ENCODE data around the gene TEX48.

TEX48 gene

DNA sequence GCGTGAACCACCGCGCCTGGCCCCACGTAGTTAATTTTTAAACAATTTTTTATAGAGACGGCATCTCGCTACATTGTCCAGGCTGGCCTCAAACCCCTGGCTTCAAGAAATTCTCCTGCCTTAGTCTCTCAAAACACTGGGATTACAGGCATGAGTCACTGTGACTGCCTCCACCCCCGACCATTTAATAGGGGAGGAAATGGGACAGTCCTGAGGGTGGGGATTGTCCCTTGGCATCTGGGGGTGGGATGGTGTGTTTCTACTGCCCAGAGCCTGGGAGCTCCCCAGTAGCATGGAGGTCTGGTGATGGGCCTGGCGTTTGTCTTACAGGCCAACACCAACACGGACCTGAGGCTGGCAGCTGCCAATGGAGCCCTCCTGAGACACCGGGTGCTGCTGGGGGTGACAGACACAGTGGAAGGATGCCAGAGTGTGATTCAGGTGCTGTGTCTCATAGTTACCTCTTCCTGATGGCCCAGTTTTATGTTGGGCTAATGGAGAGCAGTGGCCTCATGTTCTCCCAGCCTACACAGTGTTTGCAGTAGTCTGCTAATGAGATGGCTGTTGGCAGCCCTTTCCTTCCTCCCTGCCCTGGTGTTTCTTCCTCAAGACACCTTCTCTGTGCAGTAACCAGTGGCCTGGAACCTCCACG, 48.4 kb downstream of the TEX48 start:
- DNase-seq (no peak), ATAC-seq (ENCODE audit: insufficient read depth, low read depth) (no peak)
- H3K9ac ChIP-seq (ENCODE audit: low read depth, low read length) = no peak overlapping the region
- H3K4me2 ChIP-seq (ENCODE audit: insufficient read depth, low read length) = no peak overlapping the region
- H4K20me1 ChIP-seq (ENCODE audit: insufficient read depth, low read length) = no peaks in the 10 kb centered on the region
- H3K27ac ChIP-seq (ENCODE audit: low read length) = no peak overlapping the region
- H3K27me3 ChIP-seq (ENCODE audit: insufficient read depth, low read length, poor library complexity) = no peaks in the 10 kb centered on the region
- TF ChIP-seq EZH2 (IDR thresholded peaks at IDR 0.05; ENCODE audit: borderline replicate concordance, low read depth, low read length, severe bottlenecking) = no peak
- TF ChIP-seq, protein P1, sequence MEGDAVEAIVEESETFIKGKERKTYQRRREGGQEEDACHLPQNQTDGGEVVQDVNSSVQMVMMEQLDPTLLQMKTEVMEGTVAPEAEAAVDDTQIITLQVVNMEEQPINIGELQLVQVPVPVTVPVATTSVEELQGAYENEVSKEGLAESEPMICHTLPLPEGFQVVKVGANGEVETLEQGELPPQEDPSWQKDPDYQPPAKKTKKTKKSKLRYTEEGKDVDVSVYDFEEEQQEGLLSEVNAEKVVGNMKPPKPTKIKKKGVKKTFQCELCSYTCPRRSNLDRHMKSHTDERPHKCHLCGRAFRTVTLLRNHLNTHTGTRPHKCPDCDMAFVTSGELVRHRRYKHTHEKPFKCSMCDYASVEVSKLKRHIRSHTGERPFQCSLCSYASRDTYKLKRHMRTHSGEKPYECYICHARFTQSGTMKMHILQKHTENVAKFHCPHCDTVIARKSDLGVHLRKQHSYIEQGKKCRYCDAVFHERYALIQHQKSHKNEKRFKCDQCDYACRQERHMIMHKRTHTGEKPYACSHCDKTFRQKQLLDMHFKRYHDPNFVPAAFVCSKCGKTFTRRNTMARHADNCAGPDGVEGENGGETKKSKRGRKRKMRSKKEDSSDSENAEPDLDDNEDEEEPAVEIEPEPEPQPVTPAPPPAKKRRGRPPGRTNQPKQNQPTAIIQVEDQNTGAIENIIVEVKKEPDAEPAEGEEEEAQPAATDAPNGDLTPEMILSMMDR (IDR thresholded peaks at IDR 0.05; ENCODE audit: borderline replicate concordance, extremely low read depth, low read length, poor library complexity, severe bottlenecking) = no peak
- H3K4me3 ChIP-seq (ENCODE audit: low read depth in 1 of 2, low read length in 2 of 2) = no peak overlapping the region
- H3K79me2 ChIP-seq (ENCODE audit: insufficient read depth, low read length) = no peaks in the 10 kb centered on the region
- peaks cover 86% of the 10 kb centered on the region for H3K36me3 ChIP-seq (ENCODE audit: insufficient read depth, low read length)
- no peak overlapping the region for H2AFZ ChIP-seq (ENCODE audit: low read depth, low read length)
- H3K4me1 ChIP-seq (ENCODE audit: insufficient read depth, low read length) = no peaks in the 10 kb centered on the region
- H3K9me3 ChIP-seq (ENCODE audit: insufficient read depth, low read length, severe bottlenecking) = no peaks in the 10 kb centered on the region

GRCh38 chr9:114631166-114631565, 50.8 kb downstream of the TEX48 start:
- H3K9me3 ChIP-seq (ENCODE audit: insufficient read depth, low read length, severe bottlenecking) = no peaks in the 10 kb centered on the region
- no peak overlapping the region for H3K9ac ChIP-seq (ENCODE audit: low read depth, low read length)
- ATAC-seq (ENCODE audit: insufficient read depth, low read depth) (no peak), DNase-seq (no peak)
- H3K4me2 ChIP-seq (ENCODE audit: insufficient read depth, low read length) = no peak overlapping the region
- H3K4me3 ChIP-seq (ENCODE audit: low read depth in 1 of 2, low read length in 2 of 2) = no peak overlapping the region
- H3K4me1 ChIP-seq (ENCODE audit: insufficient read depth, low read length) = no peaks in the 10 kb centered on the region
- H4K20me1 ChIP-seq (ENCODE audit: insufficient read depth, low read length) = peaks cover 2% of the 10 kb centered on the region; the same call in 1 of the 2 replicates
- H3K27me3 ChIP-seq (ENCODE audit: insufficient read depth, low read length, poor library complexity) = no peaks in the 10 kb centered on the region
- no peaks in the 10 kb centered on the region for H3K79me2 ChIP-seq (ENCODE audit: insufficient read depth, low read length)
- no peak overlapping the region for H2AFZ ChIP-seq (ENCODE audit: low read depth, low read length)
- TF ChIP-seq EZH2 (IDR thresholded peaks at IDR 0.05; ENCODE audit: borderline replicate concordance, low read depth, low read length, severe bottlenecking) = no peak
- TF ChIP-seq, protein P1 (IDR thresholded peaks at IDR 0.05; ENCODE audit: borderline replicate concordance, extremely low read depth, low read length, poor library complexity, severe bottlenecking) = no peak
- H3K36me3 ChIP-seq (ENCODE audit: insufficient read depth, low read length) = peaks cover 89% of the 10 kb centered on the region
- H3K27ac ChIP-seq (ENCODE audit: low read length) = no peak overlapping the region

- H3K36me3 ChIP-seq (ENCODE audit: insufficient read depth, low read length) = peaks cover 86% of the 10 kb centered on the region
These were observed 52.4 kb downstream of the TEX48 start for GRCh38 chr9:114629563-114630090.

More at GRCh38 chr9:114629563-114630090, 52.4 kb downstream of the TEX48 start:
- Histone ChIP-seq H3K9me3 (ENCODE audit: insufficient read depth, low read length, severe bottlenecking) (no peaks in the 10 kb centered on the region), H2AFZ (ENCODE audit: low read depth, low read length) (no peak overlapping the region), H3K4me2 (ENCODE audit: insufficient read depth, low read length) (no peak overlapping the region), H3K79me2 (ENCODE audit: insufficient read depth, low read length) (no peaks in the 10 kb centered on the region), H3K27ac (ENCODE audit: low read length) (no peak overlapping the region), H3K27me3 (ENCODE audit: insufficient read depth, low read length, poor library complexity) (no peaks in the 10 kb centered on the region), H4K20me1 (ENCODE audit: insufficient read depth, low read length) (peaks cover 2% of the 10 kb centered on the region; the same call in 1 of the 2 replicates), H3K4me3 (ENCODE audit: low read depth in 1 of 2, low read length in 2 of 2) (no peak overlapping the region), H3K9ac (ENCODE audit: low read depth, low read length) (no peak overlapping the region), H3K4me1 (ENCODE audit: insufficient read depth, low read length) (no peaks in the 10 kb centered on the region)
- TF ChIP-seq, protein P1 (IDR thresholded peaks at IDR 0.05; ENCODE audit: borderline replicate concordance, extremely low read depth, low read length, poor library complexity, severe bottlenecking) = no peak
- TF ChIP-seq EZH2 (IDR thresholded peaks at IDR 0.05; ENCODE audit: borderline replicate concordance, low read depth, low read length, severe bottlenecking) = no peak
- no peak for DNase-seq
- no peak for ATAC-seq (ENCODE audit: insufficient read depth, low read depth)
